Non-pigmented ciliary epithelial cell (primary cell): ENCODE measurements around the gene AVP.

Experiments used
- DNase-seq: peaks from one replicate; pipeline ENCODE4 v3.0.0-alpha.2; 2010; ENCODE audit warnings: low read depth

Gene AVP

DNA sequence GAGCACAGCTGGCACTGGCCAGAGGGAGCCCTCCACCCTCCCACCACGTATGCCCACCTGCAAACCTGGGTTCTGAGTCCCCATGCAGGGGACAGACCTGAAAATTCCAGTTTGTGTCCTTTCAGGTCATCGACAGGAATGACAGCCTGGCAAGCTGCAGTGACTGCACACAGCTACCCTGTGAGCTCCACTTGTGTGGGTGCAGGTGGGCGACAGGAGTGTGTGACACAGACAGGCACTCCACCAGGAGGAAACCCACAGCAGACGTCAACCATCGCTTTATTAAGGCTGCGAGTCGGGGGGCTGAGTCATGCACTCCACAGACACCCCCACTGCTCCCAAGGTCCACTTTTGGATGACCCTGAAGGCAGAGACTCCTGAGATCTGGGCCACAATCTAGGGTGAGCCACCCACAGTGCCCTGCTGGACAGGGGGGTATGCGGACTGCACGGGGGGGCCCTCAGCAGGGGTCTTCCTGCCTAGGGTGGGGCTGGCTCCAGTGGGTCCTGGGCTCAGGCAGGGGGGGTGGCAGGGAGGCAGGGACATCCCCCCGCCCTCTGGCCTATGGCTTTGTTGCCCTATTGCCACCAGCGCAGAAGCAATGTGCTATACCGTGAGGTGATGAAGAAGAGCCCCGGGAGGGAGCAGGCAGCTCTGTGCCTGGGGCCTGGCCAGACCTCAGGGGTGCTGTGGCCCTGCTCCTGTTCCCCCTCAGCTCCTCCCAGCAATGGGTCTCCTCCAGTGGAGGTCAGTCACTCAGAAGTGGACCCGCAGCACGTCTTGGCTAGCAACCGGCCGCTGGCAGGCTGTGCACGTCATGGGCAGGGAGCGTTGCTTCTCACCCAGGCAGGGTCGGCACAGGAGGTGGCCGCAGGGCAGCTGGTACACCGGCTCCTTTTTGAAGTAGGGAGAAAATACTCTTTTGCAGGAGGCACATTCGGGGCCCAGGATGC lies 25.1 kb upstream of the AVP start:
- no peak for DNase-seq

DNA sequence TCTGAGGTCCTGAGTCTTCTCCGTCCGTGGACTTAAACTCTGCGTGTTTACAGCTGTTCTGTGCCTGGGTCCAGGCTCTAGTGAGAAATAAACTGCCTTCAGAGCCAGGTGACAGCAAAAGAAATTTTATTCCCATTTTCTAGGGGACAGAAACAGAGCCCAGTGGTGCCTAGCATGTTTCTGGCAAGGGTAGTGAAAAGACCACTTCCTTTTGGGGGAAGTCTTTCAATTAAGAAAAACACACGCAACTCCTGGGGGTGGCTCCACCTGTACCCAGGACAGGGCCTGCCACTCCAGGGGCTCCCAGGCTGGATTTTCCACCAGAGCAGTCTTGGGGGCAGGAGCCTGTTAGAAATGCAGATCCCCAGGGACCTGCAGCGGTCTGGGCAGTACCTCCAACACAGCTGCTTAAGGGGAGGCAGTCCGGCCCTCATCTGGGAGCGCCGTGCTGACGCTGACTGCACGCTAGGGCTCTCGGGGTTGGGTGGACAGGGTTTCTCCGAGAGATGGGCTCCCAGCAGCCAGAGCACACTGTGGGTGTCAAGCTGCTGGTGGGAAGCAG lies 23.0 kb upstream of the AVP start:
- DNase-seq: no peak

DNA sequence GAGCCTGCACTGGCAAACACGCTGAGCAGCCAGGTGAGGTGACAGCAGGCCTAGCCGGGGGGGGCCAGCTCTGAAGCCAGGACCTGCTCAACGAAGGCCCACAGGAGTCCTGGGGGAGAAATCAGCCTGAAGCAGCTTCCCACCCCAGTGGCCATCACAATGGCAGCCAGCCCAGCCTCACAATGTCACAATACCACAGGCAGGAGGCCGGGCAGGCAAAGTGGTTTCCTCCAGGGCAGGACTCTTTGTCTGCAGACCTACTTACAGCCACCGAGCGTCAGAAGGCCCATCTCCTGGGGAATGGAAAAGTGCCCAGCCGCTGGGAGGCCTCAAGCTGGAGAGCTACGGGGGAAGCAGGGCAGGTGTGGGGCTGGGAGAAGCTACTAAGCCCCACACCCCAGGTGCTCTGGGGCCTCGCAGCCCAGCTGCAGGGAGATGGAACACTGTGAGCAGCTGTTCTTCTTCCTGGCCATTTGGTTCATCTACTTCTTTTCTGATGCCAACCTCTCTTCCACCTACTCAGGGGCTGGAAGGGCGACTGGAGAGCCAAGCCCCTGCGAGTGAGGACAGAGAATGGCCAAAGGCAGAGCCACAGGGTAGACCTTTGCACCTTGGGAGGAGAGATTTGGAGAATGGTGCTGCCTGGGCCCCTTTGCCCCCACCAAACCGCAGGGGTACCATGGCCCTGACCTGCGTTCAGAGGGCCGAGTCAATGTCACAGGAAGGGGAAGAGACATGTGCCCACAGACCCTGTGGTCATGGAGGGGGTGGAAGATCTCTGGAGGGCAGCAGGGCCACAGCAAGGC lies 22.3 kb upstream of the AVP start:
- DNase-seq: no peak

DNA sequence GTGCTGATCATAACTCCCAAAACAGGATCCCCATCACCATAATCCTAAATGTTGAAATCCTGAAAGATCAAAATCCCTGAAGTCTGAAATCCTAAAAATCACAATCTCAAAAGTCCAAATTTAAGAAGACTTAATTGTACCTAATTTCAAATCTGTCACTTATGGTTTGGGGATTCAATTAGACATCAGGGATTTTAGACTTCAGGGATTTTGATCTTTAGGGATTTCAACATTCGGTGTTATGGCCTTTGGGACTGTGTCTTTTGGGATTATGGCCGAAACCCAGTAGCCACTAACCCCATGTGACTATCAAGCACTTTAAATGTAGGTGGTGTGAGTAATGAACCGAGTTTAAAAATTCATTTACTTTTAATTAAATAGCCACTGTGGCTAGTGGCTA lies 21.7 kb upstream of the AVP start:
- DNase-seq: no peak

DNA sequence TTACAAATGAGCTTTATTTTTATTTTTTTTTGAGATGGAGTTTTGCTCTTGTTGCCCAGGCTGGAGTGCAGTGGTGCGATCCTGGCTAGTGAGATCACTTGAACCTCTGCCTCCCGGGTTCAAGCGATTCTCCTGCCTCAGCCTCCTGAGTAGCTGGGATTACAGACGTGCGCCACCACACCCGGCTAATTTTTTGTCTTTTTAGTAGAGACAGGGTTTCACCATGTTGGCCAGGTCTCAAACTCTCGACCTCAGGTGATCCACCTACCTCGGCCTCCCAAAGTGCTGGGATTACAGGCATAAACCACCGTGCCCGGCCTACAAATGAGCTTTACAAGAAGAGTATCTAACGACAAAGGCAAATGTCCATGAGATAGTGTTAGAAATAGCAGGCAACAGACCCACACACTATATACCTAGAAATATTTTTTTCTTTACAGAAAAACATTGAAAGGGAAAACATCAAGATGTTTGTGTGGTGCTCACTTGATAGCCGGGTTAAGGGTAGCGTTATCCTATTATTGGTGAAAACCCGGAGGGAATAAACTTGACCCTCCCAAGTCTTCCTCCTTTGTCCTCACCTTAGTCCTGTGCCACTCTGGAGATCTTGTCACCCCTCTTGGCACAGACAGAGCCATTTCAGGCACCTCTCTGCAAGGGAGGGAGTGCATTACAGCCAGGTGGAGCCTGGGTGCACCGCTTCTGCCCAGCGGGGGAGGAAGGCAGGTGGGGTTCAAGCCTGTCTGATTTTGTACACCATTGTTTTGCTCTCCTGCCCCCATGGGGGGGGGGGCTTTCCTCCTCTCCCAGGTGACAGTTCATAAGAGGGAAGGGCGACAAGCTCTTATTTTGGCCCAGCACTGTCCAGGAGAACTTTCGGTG lies 21.0 kb upstream of the AVP start:
- no peak for DNase-seq

DNA sequence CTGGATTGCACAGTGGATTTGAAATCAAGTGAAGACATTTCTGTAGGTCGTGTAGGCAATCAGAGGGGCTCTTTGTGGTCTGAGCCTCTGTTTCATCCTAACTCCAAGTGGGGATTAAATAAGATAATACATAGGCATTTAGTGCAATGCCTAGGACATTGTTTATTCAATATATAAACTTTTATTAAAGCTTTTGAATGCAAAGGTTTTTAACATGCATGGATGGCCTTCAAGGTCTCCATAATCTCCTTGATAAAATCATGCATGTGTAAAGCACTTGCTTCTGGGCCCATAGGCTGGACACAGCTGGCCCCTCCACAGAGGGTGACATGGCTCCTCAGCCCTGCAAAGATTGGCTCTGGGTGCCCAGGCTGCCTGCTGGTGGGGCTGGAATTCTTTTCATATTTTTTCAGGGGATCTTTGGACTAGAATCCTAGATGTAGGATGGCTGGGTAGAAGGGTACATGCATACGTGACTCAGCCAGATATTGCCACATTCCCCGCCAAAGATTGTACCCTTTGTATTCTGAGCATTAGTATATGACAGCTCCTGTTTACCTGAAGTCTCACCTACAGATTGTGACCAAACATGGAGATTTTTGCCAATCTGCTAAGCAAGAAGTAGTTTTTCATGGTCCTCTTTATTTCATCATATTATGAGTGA lies 19.0 kb upstream of the AVP start:
- DNase-seq: no peak

DNA sequence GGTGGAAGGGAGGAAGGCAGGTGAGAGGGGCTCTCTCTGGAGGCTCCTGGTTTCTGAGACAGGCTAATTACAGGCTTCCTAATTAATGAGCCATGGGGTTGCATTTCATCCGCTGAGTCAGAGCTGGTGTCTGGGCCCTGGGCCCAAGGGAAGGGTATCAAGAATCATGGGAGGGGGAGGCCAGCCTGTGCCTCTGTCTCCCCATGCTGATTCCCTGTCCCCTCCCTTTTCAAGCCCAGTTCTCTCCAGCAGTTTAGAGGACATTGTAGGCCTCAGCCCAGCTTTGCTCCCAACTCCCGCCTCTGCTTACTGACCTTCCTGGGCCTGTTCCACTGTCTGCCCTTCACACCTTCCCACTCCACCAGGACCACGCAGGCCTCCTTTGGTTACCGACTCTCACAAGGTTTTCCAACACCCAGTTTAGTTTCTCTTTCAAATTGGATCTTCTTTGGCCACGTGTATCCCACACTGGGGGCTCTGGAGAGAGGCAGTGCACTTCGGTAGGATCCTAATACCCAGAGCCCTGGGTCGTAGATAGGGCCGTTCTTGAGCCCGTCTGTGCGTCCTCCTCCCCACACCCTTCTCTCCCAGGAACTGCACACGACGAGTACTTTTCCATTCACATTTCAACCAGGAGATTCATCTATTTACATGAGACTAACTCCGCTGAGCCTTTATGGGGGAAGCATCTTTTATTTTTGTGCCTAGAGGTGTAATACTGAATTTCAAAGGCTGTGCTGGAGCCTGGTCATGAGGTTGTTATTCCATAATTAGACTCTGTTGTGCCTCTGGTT lies 18.2 kb upstream of the AVP start:
- no peak for DNase-seq

DNA sequence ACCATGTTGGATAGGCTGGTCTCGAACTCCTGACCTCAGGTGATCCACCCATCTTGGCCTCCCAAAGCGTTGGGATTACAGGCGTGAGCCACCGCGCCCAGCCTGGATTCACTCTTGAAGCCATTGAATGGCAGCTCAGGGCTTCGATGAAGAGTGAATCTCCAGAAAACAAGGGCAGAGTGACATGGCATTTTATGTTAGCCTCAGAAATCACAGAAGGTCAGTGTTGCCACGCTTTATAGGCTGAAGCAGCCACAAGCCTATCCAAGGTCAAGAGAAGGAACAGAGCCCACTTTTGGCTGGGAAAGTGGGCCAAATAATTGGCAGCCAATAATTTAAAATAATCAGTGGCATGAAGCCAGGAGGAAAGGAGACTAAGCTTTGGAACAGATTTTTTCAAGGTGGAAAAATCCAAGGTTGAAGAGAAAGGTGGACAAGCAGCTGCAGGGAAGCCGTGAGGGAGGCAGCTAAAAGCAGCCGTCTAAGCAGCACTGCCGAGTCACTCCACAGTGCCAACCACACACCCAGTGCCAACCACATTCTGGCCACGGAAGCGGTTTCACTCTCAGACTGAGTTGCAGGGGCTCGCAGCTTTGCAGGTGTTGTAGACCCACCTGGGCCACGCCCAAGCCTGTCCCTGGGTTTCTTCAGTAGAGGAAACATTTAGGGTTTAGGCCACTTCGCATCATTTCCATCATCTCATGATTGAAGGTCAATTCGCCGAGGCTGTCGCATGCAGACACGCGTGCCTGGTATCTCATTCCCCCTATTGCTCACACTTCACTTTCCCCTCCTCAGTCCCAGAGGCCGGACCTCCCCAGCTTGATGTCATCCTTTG lies 17.4 kb upstream of the AVP start:
- no peak for DNase-seq

DNA sequence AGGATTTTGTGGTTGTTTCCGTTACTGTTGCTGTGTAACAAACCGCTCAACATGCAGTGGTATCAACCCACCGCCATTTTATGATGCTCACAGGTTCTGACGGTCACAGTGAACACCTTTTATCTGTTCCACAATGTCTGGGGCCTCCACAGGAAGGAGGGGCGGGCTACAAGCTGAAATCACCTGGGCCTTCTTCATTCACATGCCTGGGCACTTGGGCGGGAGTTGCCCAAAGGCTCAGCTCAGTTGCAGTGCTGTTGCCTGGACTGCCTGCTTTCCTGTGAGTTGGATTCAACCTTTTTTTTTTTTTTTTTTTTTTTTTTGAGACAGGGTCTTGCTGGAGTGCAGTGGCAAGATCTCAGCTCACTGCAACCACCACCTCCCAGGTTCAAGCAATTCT lies 16.7 kb upstream of the AVP start:
- no peak for DNase-seq

DNA sequence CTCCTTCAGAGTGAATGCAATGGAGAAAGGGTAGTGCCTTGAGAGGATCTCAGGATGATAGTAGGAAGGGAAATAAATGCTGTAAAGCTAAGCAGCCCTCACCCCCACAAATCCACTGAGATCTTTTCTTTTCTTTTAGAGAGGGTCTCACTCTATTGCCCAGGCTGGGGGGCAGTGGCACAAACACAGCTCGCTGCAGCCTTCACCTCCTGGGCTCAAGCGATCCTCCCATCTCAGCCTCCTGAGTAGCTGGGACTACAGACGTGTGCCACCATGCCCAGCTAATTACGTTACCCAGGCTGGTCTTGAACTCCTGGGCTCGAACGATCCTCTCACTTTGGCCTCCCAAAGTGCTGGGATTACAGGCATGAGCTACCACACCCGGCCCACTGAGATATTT lies 16.0 kb upstream of the AVP start:
- DNase-seq: no peak

DNA sequence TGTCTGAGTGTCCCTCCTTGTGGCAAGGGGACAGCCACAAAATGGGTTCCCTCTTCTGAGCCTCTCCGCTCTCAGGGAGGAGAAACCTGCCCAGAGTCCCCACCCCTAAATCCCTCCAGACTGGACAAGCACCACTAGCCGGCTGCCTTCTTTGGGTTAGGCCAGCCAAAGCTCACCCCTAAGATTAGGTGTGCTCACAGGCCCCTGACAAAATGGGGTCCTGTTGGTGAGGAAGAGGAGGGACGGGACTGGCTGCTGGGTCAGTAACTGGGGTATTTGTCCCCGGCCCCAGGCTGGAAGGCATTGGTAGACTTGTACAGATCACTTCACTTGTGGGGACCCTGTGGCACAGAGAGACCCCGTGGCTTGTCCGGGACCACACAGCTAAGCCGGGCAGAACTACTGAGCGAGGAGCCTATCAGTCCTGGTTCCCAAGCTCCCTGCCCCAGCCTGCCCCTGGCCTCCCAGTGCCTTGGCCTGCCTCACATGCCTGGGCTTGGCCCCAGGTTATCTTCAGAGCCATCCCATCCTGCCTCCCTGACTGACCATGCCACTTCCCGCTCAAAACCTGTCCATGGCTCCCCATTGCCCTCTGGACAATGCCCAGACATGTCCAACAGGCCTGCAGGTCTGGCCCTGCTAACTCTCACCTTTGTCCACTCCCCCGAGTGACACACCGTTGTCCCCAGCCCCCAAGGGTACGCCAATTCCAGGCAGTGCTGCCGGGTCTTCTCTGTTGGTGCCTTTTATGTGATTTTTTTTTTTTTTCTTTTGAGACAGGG lies 10.5 kb upstream of the AVP start:
- no peak for DNase-seq

DNA sequence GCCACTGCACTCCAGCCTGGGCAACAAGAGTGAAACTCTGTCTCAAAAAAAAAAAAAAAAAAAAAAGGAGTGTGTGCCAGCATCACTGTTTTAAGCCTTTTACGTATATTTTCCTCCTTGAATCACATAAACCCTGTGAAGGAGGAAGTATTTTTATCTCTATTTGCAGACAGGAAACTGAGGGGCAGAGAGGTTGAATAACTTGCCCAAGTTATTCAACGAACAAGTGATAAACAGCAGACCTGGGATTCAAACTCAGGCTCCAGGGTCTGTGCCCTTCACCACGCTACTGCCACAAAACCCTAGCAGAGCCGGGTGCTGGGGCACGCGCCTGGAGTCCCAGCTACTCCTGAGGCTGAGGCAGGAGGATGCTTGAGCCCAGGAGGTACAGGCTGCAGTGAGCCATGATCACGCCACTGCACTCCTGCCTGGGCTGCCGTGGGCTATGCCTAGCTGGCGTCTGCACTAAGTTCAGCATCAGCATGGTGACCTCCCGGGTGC lies 9.4 kb upstream of the AVP start:
- no peak for DNase-seq

DNA sequence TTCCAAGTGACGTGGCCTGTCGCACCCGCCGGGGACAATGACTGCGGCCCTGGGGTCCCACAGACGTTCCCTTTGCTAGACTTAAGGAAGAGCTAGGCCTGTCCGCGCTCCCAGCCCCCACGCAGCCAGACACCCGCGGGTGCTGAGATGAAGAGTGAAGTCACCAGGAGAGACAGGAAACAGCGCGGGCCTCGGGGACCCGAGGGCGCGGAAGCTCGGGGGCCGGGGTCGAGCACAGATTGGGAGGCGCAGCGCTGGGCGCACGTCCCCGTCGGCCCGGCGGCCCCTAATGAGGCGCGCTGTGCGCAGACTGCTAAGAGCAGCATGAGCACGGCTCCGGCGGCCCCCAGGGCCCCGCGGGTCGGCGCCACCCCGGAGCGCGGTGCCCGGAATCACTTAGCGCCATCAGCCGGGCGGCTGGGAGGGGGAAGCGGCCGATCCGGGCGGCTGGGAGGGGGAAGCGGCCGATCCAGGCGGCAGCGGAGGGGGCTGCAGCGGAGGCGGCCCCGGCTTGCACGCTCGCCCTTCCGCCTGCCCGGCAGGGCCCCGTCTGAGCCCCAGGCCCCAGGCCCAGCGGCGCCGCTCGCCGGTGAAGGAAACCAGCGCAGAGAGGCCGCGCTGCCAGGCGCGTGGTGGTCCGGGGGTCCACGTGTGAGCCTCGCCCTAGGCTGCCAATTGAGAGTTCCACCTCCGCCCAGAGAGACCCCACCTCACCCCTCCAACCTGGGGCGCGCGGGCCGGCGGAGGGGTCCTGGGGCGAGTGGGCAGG lies 8.3 kb upstream of the AVP start:
- DNase-seq: no peak

DNA sequence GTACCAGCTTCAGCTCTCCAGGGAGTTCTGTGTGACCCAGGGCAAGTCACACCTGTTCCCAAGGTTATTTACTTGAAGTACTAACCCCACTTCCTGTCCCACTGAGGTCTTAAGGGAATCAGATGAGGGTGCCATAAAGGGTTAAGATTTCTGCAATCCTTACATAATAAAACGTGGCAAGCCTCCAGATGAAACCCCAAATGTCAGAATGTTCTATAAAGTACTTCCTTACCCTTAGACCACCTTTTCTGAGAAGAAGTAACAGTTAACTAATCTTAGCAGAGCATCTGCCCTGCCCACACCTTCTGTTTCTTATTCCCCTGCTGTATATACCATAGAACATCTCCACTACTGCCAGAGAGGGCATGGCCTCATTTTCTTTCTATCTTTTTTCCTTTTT lies 6.0 kb upstream of the AVP start:
- no peak for DNase-seq

DNA sequence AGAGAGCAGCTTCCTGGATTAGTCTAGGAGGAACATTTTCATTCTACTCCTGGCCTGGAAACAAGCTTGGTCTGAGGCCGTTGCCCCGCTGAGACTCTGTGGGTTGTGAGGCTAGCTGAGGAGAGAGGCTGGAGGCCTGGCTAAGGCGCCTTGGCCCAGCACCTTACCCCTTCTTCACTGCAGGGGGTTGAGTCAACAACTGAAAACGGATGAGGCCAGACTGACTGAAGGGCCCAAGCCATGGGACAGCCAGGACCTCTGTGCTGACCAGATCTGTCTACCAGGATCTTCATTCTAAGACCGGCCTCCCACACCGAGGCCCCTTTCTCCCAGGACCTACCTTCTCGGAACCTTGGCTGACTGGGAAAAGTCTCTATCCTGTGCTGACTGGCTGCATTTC lies 3.5 kb upstream of the AVP start:
- DNase-seq: no peak

DNA sequence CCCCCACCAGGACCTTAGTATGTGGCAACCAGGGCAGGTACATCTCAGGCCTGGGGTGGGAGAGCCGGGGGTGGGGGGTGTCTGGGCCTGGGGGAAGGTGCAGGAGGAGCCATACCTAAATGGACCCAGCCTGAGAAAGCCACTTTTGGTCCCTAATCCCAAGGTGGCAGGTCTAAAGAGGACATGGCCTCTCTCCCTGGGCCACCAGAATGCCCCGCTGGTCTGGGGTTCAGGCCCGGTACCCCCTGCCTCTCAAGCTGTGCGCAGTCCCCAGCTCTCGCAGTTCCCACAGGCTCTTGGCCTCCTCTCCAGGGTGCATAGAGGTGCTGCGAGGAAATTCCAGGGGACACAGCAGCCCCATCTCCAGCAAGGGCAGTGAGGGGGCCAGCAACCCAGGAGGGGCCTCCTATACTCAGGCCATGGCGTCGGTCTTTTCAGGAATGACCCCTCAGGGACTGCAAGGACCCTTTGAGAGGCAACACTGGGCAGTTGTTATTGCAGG lies 1.1 kb upstream of the AVP start:
- no peak for DNase-seq

DNA sequence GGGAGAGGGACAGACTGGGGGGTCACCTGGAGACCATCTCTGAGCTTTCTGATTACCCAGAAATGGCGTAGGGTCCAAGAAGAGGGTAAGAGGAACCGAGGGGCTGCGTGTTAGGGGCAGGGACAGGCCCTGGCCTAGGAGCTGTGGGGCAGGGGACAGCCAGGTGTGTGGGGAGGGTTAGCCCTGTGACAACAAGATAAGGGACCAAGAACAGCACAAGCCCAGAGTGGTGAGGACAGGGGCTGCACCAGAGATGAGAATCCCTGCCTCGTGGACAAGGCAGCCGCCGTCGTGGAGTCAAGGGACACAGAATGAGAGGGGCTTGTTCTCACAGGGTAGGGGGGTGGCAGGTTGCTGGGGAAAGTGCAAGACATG lies 449 bp upstream of the AVP start:
- DNase-seq: no peak
